Activated naive CD8-positive, alpha-beta T cell treated with anti-CD3 and anti-CD28 coated beads, Interleukin-2, amount 10 ng/mL, durations not matched to agents 7 days and 5 days (primary cell): ENCODE measurements around the gene RPS6KA6. TPM values are rescaled to one million over a fixed set of nuclear protein-coding genes. Genes with fewer than 3 reads are reported as not detected.
"Not testable (repeated sequence)": the region's sequence is repeated elsewhere in the genome, so short reads cannot be mapped to it uniquely, and the experiment has no call there.

Experiments
- ATAC-seq: fragments of 150-1000 bp; cut with Tn5 transposase; one replicate; pipeline ENCODE4 v1.10.0; 2021; ENCODE audit warnings: low read depth, moderate library complexity
- POLR2A ChIA-PET: fragments of 350-600 bp; sonication (Branson Sonifier 250); formaldehyde crosslinking; loops from one replicate; lab custom pipeline; 2021; ENCODE audit warnings: antibody characterized with exemption; lab: Charles Lee
- DNase-seq: peaks from one replicate; pipeline ENCODE4 v3.0.0; 2021
- H3K27ac Mint-ChIP-seq: one replicate; pipeline ENCODE4 v1.8.0; 2022; ENCODE audit warnings: mild to moderate bottlenecking, mixed read lengths
- H3K27me3 Mint-ChIP-seq: one replicate; pipeline ENCODE4 v1.8.0; 2022; ENCODE audit warnings: mild to moderate bottlenecking, moderate library complexity, mixed read lengths
- H3K36me3 Mint-ChIP-seq: one replicate; pipeline ENCODE4 v1.8.0; 2021; ENCODE audit warnings: mild to moderate bottlenecking, mixed read lengths
- H3K4me1 Mint-ChIP-seq: one replicate; pipeline ENCODE4 v1.8.0; 2021; ENCODE audit warnings: mixed read lengths
- H3K4me3 Mint-ChIP-seq: one replicate; pipeline ENCODE4 v1.8.0; 2022; ENCODE audit warnings: mild to moderate bottlenecking, moderate library complexity, mixed read lengths
- H3K9me3 Mint-ChIP-seq: one replicate; pipeline ENCODE4 v1.8.0; 2021; ENCODE audit warnings: mixed read lengths
- total RNA-seq, 2 experiments: library from RNA; stranded (reverse); gene quantifications; one replicate each; pipeline ENCODE4 v1.2.3, GENCODE V29; 2021

The RPS6KA6 gene
- total RNA-seq, 2 experiments from 2014 or later, result 0.51 TPM; not detected in 1

GRCh38 chrX:84153538-84153937 is 34.5 kb downstream of the RPS6KA6 start:
- no peak overlapping the region for H3K4me3 Mint-ChIP-seq
- no peaks in the 10 kb centered on the region for H3K4me1 Mint-ChIP-seq
- H3K36me3 Mint-ChIP-seq, result no peaks in the 10 kb centered on the region
- POLR2A ChIA-PET, result no interaction called here
- no peaks in the 10 kb centered on the region for H3K27me3 Mint-ChIP-seq
- ATAC-seq (no peak), DNase-seq (no peak)
- H3K9me3 Mint-ChIP-seq, result no peaks in the 10 kb centered on the region
- H3K27ac Mint-ChIP-seq, result no peak overlapping the region

- Mint-ChIP-seq H3K27me3 (no peaks in the 10 kb centered on the region), H3K36me3 (no peaks in the 10 kb centered on the region), H3K27ac (no peak overlapping the region), H3K9me3 (no peaks in the 10 kb centered on the region), H3K4me3 (no peak overlapping the region), H3K4me1 (no peaks in the 10 kb centered on the region)
- POLR2A ChIA-PET, result no interaction called here
- no peak for DNase-seq
- no peak for ATAC-seq
Observed at GRCh38 chrX:84144991-84145390, 43.0 kb downstream of the RPS6KA6 start.

DNA sequence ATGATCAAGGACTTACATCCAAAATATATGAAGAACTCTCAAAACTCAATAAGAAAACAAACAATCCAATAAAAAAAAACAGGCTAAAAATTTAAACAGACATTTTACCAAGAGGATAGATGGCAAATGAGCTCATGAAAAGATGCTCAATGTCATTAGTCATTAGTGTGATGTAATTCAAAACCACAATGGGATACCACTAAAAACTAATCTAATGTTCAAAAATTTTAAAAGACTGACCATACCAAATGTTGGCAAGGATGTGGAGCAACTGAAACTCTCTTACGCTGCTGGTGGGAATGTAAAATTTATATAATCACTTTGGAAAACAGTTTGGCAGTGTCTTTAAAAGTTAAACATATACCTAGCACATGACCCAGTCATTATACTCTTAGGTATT is 43.7 kb downstream of the RPS6KA6 start:
- Mint-ChIP-seq H3K36me3 (no peaks in the 10 kb centered on the region), H3K27ac (no peak overlapping the region), H3K4me3 (no peak overlapping the region), H3K27me3 (no peaks in the 10 kb centered on the region), H3K9me3 (no peaks in the 10 kb centered on the region), H3K4me1 (no peaks in the 10 kb centered on the region)
- no peak for DNase-seq
- no peak for ATAC-seq
- POLR2A ChIA-PET, result no interaction called here

- ATAC-seq (no peak), DNase-seq (no peak)
- Mint-ChIP-seq H3K9me3 (no peaks in the 10 kb centered on the region), H3K27me3 (no peaks in the 10 kb centered on the region), H3K4me1 (no peaks in the 10 kb centered on the region), H3K4me3 (no peak overlapping the region), H3K27ac (no peak overlapping the region), H3K36me3 (no peaks in the 10 kb centered on the region)
- POLR2A ChIA-PET, result no interaction called here
Observed at GRCh38 chrX:84133023-84133422, 55.0 kb downstream of the RPS6KA6 start.

GRCh38 chrX:84123585-84123984 is 64.4 kb downstream of the RPS6KA6 start:
- H3K9me3 Mint-ChIP-seq, result no peaks in the 10 kb centered on the region
- H3K36me3 Mint-ChIP-seq, result no peaks in the 10 kb centered on the region
- H3K4me3 Mint-ChIP-seq, result no peak overlapping the region
- POLR2A ChIA-PET, result no interaction called here
- H3K27me3 Mint-ChIP-seq, result no peaks in the 10 kb centered on the region
- no peaks in the 10 kb centered on the region for H3K4me1 Mint-ChIP-seq
- no peak for ATAC-seq
- no peak for DNase-seq
- no peak overlapping the region for H3K27ac Mint-ChIP-seq

DNA sequence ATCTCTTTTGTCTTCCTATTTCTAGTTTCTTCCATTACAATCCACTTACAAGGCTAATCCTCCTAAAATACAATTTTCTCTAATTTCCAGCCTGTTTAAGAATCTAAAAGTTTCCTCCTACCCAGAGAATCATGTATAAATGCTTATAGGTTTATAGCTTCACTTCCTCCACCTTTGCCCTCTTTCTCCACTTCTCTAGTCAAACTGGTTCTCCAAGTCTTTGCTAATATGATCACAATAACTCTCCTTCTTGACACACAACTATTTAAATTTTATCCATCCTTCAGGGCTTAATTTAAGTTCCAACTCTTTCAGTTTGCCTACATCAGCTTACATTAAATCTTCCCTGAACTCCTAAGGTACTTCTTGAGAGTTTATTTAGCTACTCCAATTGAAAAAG is 69.2 kb downstream of the RPS6KA6 start:
- Mint-ChIP-seq H3K36me3 (no peaks in the 10 kb centered on the region), H3K4me3 (no peak overlapping the region), H3K27ac (no peak overlapping the region), H3K9me3 (no peaks in the 10 kb centered on the region), H3K27me3 (no peaks in the 10 kb centered on the region), H3K4me1 (no peaks in the 10 kb centered on the region)
- DNase-seq, result no peak
- ATAC-seq, result no peak
- POLR2A ChIA-PET, result no interaction called here

DNA sequence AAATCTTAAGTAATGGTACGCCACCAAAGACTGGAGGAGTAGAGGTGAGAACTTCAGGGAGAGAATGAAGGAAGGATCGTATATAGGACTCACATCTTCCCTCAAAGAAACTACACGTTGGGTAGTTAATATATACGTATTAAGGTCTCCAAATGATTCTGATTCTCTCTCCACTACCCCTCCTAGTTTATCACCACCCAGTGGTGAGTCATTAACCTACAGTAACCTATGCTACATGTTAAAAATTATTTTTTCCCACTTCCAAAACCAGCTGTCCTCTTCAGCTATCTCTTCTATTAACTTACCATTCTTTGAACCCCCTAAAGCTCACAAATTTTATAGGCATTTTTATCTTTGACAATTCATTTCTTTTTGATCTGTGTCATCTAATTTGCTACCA is 69.7 kb downstream of the RPS6KA6 start:
- Mint-ChIP-seq H3K27ac (no peak overlapping the region), H3K4me1 (no peaks in the 10 kb centered on the region), H3K36me3 (no peaks in the 10 kb centered on the region), H3K9me3 (no peaks in the 10 kb centered on the region), H3K4me3 (no peak overlapping the region), H3K27me3 (no peaks in the 10 kb centered on the region)
- ATAC-seq, result no peak
- POLR2A ChIA-PET, result no interaction called here
- no peak for DNase-seq

DNA sequence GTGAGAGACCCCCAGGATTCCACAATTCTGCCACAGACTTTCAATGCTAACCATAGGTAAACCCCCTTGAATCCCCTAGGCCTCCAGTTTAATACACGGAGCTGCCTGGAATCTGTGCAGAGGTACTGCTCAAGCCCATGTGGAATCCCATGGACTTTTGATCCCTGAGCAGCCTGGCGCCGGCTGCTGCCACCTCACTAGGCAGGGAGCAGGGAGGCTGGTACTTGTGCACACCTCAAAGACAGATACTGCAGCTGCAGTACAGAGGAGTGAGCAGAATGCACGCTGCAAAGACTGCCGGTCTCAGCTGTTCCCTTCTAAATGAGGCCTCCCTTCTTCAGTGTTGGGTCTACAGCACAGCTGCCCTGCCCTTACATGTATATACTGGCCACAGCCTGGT is 79.4 kb downstream of the RPS6KA6 start:
- ATAC-seq, result no peak
- POLR2A ChIA-PET, result no interaction called here
- Mint-ChIP-seq H3K36me3 (no peaks in the 10 kb centered on the region), H3K4me1 (no peaks in the 10 kb centered on the region), H3K27me3 (no peaks in the 10 kb centered on the region), H3K9me3 (peaks cover 2% of the 10 kb centered on the region), H3K27ac (no peak overlapping the region), H3K4me3 (no peak overlapping the region)
- no peak for DNase-seq

DNA sequence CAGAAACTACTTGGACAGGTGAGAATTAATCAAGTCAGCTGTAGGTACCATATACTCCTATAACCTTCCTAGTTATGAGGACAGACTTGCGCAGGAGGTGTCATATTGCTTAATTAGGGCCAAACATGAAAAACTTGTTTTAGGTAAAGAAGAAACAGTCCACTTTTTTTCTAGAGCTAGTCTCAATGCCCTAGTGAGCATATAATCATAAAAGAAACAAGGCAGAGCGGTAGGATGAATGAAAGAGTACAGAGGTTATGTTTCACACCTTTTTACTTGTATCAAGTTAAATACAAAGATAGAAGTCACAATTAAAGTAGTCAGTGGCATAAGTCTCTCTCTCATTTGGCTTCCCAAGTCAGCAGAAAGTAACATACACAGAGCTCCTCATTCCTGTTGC is 88.9 kb downstream of the RPS6KA6 start:
- Mint-ChIP-seq H3K27ac (no peak overlapping the region), H3K27me3 (no peaks in the 10 kb centered on the region), H3K36me3 (no peaks in the 10 kb centered on the region), H3K9me3 (no peaks in the 10 kb centered on the region), H3K4me3 (no peak overlapping the region), H3K4me1 (no peaks in the 10 kb centered on the region)
- POLR2A ChIA-PET, result no interaction called here
- DNase-seq, result no peak
- no peak for ATAC-seq

DNA sequence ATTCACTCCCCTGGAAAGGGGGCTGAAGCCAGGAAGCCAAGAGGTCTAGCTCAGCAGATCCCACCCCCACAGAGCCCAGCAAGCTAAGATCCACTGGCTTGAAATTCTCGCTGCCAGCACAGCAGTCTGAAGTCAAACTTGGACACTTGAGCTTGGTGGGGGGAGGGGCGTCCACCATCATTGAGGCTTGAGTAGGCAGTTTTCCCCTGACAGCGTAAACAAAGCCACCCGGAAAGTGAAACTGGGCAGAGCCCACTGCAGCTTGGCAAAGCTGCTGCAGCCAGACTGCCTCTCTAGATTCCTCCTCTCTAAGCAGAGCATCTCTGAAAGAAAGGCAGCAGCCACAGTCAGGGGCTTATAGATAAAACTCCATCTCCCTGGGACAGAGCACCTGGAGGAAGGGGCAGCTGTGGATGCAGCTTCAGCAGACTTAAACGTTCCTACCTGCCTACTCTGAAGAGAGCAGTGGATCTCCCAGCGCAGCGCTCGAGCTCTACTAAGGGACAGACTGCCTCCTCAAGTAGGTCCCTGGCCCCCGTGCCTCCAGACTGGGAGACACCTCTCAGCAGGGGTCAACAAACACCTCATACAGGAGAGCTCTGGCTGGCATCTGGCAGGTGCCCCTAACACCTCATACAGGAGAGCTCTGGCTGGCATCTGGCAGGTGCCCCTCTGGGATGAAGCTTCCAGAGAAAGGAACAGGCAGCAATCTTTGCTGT is 108.4 kb downstream of the RPS6KA6 start:
- H3K36me3 Mint-ChIP-seq, H3K27ac Mint-ChIP-seq, POLR2A ChIA-PET, H3K27me3 Mint-ChIP-seq, DNase-seq, H3K4me1 Mint-ChIP-seq, ATAC-seq, H3K4me3 Mint-ChIP-seq, H3K9me3 Mint-ChIP-seq: not testable (repeated sequence)

DNA sequence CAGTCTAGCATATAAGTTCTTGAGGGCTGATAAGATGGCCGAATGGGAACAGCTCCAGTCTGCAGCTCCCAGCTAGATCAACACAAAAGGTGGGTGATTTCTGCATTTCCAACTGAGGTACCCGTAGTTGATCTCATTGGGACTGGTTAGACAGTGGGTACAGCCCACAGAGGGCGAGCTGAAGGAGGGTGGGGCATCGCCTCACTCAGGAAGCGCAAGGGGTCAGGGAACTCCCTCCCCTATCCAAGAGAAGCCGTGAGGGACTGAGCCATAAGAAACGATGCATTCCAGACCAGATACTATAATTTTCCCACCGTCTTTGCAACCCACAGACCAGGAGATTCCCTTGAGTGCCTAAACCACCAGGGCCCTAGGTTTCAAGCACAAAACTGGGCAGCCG is 109.0 kb downstream of the RPS6KA6 start:
- Mint-ChIP-seq H3K4me3 (no peak overlapping the region), H3K27ac (no peak overlapping the region), H3K27me3 (no peaks in the 10 kb centered on the region), H3K4me1 (no peaks in the 10 kb centered on the region), H3K36me3 (no peaks in the 10 kb centered on the region), H3K9me3 (no peaks in the 10 kb centered on the region)
- DNase-seq (no peak), ATAC-seq (no peak)
- POLR2A ChIA-PET, result no interaction called here

GRCh38 chrX:84064814-84065213 is 123.2 kb downstream of the RPS6KA6 start:
- ATAC-seq (no peak), DNase-seq (no peak)
- H3K4me3 Mint-ChIP-seq, result no peak overlapping the region
- no peak overlapping the region for H3K27ac Mint-ChIP-seq
- no peaks in the 10 kb centered on the region for H3K36me3 Mint-ChIP-seq
- H3K9me3 Mint-ChIP-seq, result no peaks in the 10 kb centered on the region
- H3K27me3 Mint-ChIP-seq, result no peaks in the 10 kb centered on the region
- POLR2A ChIA-PET, result no interaction called here
- no peaks in the 10 kb centered on the region for H3K4me1 Mint-ChIP-seq

GRCh38 chrX:84064164-84064563 is 123.8 kb downstream of the RPS6KA6 start:
- H3K27ac Mint-ChIP-seq, result no peak overlapping the region
- H3K36me3 Mint-ChIP-seq, result no peaks in the 10 kb centered on the region
- no peak for DNase-seq
- no peak overlapping the region for H3K4me3 Mint-ChIP-seq
- no peaks in the 10 kb centered on the region for H3K9me3 Mint-ChIP-seq
- no peak for ATAC-seq
- POLR2A ChIA-PET, result no interaction called here
- no peaks in the 10 kb centered on the region for H3K27me3 Mint-ChIP-seq
- H3K4me1 Mint-ChIP-seq, result no peaks in the 10 kb centered on the region

DNA sequence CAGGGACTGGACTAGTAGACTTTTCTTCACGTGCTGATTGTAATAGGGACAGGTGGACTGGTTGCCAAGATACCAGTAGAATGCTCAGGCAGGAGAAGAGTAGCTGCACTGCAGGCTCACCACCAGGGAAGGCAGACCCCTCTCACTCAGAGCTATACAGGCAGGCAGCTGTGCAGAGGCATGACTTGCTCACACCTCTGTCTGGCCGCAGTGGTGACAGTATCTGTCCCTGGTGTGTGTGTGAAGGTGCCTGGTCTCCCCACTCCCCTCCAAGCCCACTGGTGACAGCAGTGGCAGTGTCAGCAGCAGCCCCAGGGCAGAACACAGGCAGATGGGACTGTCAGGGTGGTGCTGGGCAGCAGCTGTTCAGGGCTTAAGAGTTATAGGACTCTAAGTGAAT is 140.7 kb downstream of the RPS6KA6 start:
- Mint-ChIP-seq H3K27ac (no peak overlapping the region), H3K4me1 (no peaks in the 10 kb centered on the region), H3K4me3 (no peak overlapping the region), H3K36me3 (no peaks in the 10 kb centered on the region), H3K27me3 (no peaks in the 10 kb centered on the region), H3K9me3 (no peaks in the 10 kb centered on the region)
- POLR2A ChIA-PET, result no interaction called here
- ATAC-seq (no peak), DNase-seq (no peak)
